CD4-positive, alpha-beta T cell (primary cell): ENCODE data around the gene IQGAP2. TPM values are rescaled to one million over a fixed set of nuclear protein-coding genes. Genes with fewer than 3 reads are reported as not detected.

Experiments
- ATAC-seq: fragments of 200-7000 bp; cut with Tn5 transposase; one replicate; pipeline ENCODE4 v1.10.0; 2022; ENCODE audit warnings: mild to moderate bottlenecking; ENCODE audit not compliant: poor library complexity
- CTCF ChIA-PET: fragments of 350-600 bp; sonication (Branson Sonifier 250); formaldehyde crosslinking; loops from one replicate; lab custom pipeline; 2021; ENCODE audit warnings: antibody characterized with exemption, inconsistent platforms; lab: Charles Lee
- POLR2A ChIA-PET: fragments of 350-600 bp; sonication (Branson Sonifier 250); formaldehyde crosslinking; loops from one replicate; lab custom pipeline; 2021; ENCODE audit warnings: antibody characterized with exemption, inconsistent platforms; lab: Charles Lee
- DNase-seq, 14 experiments: peaks; one replicate each; pipeline ENCODE4 v3.0.0-alpha.2; 2013 to 2020; ENCODE audit warnings: mixed read lengths in 2 of 14
- H3K27ac ChIP-seq, 2 donors: one replicate each; pipeline versions ENCODE4 v1.5.1 to v1.7.0; 2013; ENCODE audit warnings: low read length in 2 of 2, low read depth in 1 of 2, mild to moderate bottlenecking in 1 of 2
- H3K27me3 ChIP-seq, 2 experiments: 1 replicate in 1 of 2; 2 replicates in 1 of 2; pipeline versions ENCODE4 v1.6.1 to v1.7.0; 2013; ENCODE audit warnings: low read length in 2 of 2, control low read depth in 1 of 2, mild to moderate bottlenecking in 1 of 2, moderate library complexity in 1 of 2; ENCODE audit not compliant: insufficient read depth in 2 of 2, control insufficient read depth in 1 of 2
- H3K36me3 ChIP-seq: one replicate; pipeline ENCODE4 v1.6.1; 2013; ENCODE audit warnings: low read length, control low read depth; ENCODE audit not compliant: insufficient read depth
- H3K4me1 ChIP-seq: one replicate; pipeline ENCODE4 v1.6.1; 2013; ENCODE audit warnings: low read length, control low read depth; ENCODE audit not compliant: insufficient read depth
- H3K4me3 ChIP-seq: one replicate; pipeline ENCODE4 v1.5.1; 2013; ENCODE audit warnings: mild to moderate bottlenecking, low read length, moderate library complexity
- H3K9me3 ChIP-seq, 2 experiments: 1 replicate in 1 of 2; 2 replicates in 1 of 2; pipeline versions ENCODE4 v1.6.1 to v1.7.0; 2013; ENCODE audit warnings: low read length in 2 of 2, mild to moderate bottlenecking in 2 of 2, control low read depth in 1 of 2, moderate library complexity in 1 of 2; ENCODE audit not compliant: control insufficient read depth in 1 of 2, insufficient read depth in 1 of 2
- H3K27ac Mint-ChIP-seq: one replicate; pipeline ENCODE4 v1.8.0; 2020; ENCODE audit warnings: mixed read lengths
- H3K27me3 Mint-ChIP-seq: one replicate; pipeline ENCODE4 v1.8.0; 2021; ENCODE audit warnings: mixed read lengths
- H3K36me3 Mint-ChIP-seq: one replicate; pipeline ENCODE4 v1.8.0; 2021; ENCODE audit warnings: low read depth, mixed read lengths
- H3K4me1 Mint-ChIP-seq: one replicate; pipeline ENCODE4 v1.8.0; 2021; ENCODE audit warnings: low read depth, mixed read lengths
- H3K4me3 Mint-ChIP-seq: one replicate; pipeline ENCODE4 v1.8.0; 2020; ENCODE audit warnings: mild to moderate bottlenecking, mixed read lengths
- H3K9me3 Mint-ChIP-seq: one replicate; pipeline ENCODE4 v1.8.0; 2020; ENCODE audit warnings: mixed read lengths
- intact Hi-C, 2 experiments: fragments of 100-400 bp; cut with DNase I in 1 of 2; cut with micrococcal nuclease in 1 of 2; formaldehyde crosslinking; loops; one replicate each; pipeline versions ENCODE4 v1.15.1 to v1.9.0; 2023 to 2025; cut with DNase I, micrococcal nuclease
- total RNA-seq, 174 experiments: library from RNA in 2 of 174; stranded (reverse) in 2 of 174; gene quantifications; one replicate each; pipeline ENCODE4 v1.2.3 and lab custom pipeline; 2021 to 2026
- TF ChIP-seq, protein P1 (sequence below): fragments of 200-600 bp; IDR thresholded peaks from one replicate; pipeline ENCODE4 v1.8.0; 2022; ENCODE audit warnings: antibody characterized with exemption, mild to moderate bottlenecking

Gene IQGAP2
- total RNA-seq, 2 experiments from 2014 or later, result 58.8 TPM

- Histone ChIP-seq H3K4me3 (no peak overlapping the region), H3K27ac (no peak overlapping the region), H3K9me3 (no peaks in the 10 kb centered on the region), H3K4me1 (no peaks in the 10 kb centered on the region), H3K27me3 (no peaks in the 10 kb centered on the region), H3K36me3 (peaks cover 45% of the 10 kb centered on the region)
- DNase-seq, result no peak
- TF ChIP-seq, protein P1, sequence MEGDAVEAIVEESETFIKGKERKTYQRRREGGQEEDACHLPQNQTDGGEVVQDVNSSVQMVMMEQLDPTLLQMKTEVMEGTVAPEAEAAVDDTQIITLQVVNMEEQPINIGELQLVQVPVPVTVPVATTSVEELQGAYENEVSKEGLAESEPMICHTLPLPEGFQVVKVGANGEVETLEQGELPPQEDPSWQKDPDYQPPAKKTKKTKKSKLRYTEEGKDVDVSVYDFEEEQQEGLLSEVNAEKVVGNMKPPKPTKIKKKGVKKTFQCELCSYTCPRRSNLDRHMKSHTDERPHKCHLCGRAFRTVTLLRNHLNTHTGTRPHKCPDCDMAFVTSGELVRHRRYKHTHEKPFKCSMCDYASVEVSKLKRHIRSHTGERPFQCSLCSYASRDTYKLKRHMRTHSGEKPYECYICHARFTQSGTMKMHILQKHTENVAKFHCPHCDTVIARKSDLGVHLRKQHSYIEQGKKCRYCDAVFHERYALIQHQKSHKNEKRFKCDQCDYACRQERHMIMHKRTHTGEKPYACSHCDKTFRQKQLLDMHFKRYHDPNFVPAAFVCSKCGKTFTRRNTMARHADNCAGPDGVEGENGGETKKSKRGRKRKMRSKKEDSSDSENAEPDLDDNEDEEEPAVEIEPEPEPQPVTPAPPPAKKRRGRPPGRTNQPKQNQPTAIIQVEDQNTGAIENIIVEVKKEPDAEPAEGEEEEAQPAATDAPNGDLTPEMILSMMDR, result no peak
- no peak for ATAC-seq
- POLR2A ChIA-PET, result no interaction called here
- CTCF ChIA-PET, result no interaction called here
- intact Hi-C loops, result no loop called here
- no peak overlapping the region for H3K27ac Mint-ChIP-seq
- no peaks in the 10 kb centered on the region for H3K4me1 Mint-ChIP-seq
- H3K36me3 Mint-ChIP-seq, result peaks cover 75% of the 10 kb centered on the region
- H3K27me3 Mint-ChIP-seq, result no peaks in the 10 kb centered on the region
- no peaks in the 10 kb centered on the region for H3K9me3 Mint-ChIP-seq
- no peak overlapping the region for H3K4me3 Mint-ChIP-seq
Observed at GRCh38 chr5:76590027-76590426, 186.9 kb downstream of the IQGAP2 start.

GRCh38 chr5:76591366-76591765, 188.3 kb downstream of the IQGAP2 start:
- intact Hi-C loops, result no loop called here
- Mint-ChIP-seq H3K36me3 (peaks cover 76% of the 10 kb centered on the region), H3K27ac (no peak overlapping the region), H3K9me3 (no peaks in the 10 kb centered on the region), H3K4me3 (no peak overlapping the region), H3K4me1 (no peaks in the 10 kb centered on the region), H3K27me3 (no peaks in the 10 kb centered on the region)
- DNase-seq (no peak), ATAC-seq (no peak)
- no peak overlapping the region for H3K4me3 ChIP-seq
- no peaks in the 10 kb centered on the region for H3K27me3 ChIP-seq
- TF ChIP-seq, protein P1, result no peak
- peaks cover 55% of the 10 kb centered on the region for H3K36me3 ChIP-seq
- H3K4me1 ChIP-seq, result no peaks in the 10 kb centered on the region
- H3K27ac ChIP-seq, result no peak overlapping the region
- POLR2A ChIA-PET, result no interaction called here
- H3K9me3 ChIP-seq, result no peaks in the 10 kb centered on the region
- CTCF ChIA-PET, result no interaction called here

DNA sequence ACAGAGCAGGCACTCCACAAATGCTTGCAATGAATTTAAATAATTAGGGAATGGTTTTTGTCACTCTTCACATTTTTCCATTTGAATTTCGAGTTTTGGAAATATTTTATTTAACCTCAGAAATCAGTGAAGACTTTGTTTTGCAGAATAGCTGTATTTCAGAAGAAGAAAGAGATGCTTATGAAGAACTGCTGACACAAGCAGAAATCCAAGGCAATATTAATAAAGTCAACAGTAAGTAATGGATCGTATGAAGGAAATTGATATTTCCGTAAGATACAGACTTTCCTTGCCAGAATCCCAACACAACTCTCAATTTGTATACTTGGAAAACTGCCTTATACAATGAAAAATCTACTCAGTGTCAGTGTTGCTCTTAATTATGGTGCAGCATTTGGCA, 189.6 kb downstream of the IQGAP2 start:
- H3K27me3 ChIP-seq, result no peaks in the 10 kb centered on the region
- intact Hi-C loops, result no loop called here
- Mint-ChIP-seq H3K4me1 (no peaks in the 10 kb centered on the region), H3K27me3 (no peaks in the 10 kb centered on the region), H3K4me3 (no peak overlapping the region), H3K9me3 (no peaks in the 10 kb centered on the region), H3K27ac (no peak overlapping the region), H3K36me3 (peaks cover 82% of the 10 kb centered on the region)
- peaks cover 67% of the 10 kb centered on the region for H3K36me3 ChIP-seq
- TF ChIP-seq, protein P1, result no peak
- ATAC-seq, result no peak
- H3K27ac ChIP-seq, result no peak overlapping the region
- no peak overlapping the region for H3K4me3 ChIP-seq
- H3K4me1 ChIP-seq, result no peaks in the 10 kb centered on the region
- no peaks in the 10 kb centered on the region for H3K9me3 ChIP-seq
- ChIA-PET CTCF (no interaction called here), POLR2A (no interaction called here)
- DNase-seq, result no peak
